Inflammatory macrophage (primary cell): ENCODE measurements around the gene DDIT4L.
"Not testable (repeated sequence)": the region's sequence is repeated elsewhere in the genome, so short reads cannot be mapped to it uniquely, and the experiment has no call there.

Experiments
- DNase-seq, 2 donors: peaks; one replicate each; pipeline ENCODE4 v3.0.0-alpha.2; 2020 to 2022

DDIT4L gene

DNA sequence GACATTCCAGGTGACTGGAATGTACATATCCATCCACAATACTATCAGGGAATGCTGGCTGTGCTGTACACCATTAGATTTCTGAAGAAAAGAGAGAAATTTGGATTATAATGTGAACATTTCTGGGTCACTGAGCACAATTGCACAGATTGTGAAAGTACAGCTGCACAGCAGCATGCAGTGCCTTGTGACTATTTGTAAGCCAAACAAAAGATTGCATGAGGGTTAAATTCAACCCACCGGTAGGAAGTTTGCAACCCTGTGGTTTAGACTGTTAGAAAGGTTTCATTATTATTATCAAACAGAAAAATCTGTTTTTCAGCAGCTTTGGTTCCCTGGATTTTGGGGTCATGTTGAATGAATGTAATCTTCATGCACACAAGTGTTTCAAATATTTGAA lies 24.5 kb downstream of the DDIT4L start:
- peak; percentile 15 to 27 for DNase-seq

DNA sequence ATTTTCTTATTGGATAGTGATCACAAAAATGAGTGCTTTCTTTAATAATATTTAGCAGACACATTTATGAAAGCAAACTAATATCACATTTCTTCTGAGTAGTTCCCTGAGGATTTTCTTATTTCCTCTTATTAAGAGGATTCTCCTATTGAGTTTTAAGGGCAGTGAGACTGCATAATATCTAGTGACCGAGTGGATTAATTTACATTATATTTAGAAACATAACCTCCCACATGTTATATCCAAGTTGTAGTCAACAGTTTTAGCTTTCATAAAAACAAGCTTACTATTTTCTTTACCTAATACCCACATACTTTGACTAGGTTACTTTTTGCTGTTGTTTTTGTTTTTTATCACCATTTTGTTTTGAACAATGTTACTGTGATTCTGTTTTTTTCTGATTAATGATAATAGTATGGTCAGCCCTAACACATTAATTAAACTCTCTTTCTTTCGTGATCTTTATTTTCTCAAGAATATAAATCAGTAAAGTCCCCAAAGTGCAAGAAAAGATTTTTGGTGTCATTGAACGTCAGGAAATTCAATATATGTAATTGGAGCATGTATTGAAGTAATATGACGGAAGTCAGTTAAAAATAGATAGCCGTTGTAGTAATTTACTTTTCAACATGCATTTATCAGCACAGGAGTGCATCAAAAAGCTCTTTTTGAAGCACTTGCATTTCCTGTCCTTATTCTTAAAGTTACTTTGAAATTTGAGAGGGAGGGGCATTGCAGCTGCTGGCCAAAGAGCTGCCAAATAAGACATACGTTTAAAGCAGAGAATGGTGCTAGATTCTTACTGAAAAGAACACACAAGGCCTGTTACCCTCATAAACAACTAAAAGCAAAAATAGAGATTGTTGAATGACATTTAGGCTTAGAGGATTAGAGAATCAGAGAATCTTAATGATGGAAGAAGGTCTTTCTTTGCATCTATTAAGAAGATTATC lies 25.2 kb downstream of the DDIT4L start:
- DNase-seq = no peak

DNA sequence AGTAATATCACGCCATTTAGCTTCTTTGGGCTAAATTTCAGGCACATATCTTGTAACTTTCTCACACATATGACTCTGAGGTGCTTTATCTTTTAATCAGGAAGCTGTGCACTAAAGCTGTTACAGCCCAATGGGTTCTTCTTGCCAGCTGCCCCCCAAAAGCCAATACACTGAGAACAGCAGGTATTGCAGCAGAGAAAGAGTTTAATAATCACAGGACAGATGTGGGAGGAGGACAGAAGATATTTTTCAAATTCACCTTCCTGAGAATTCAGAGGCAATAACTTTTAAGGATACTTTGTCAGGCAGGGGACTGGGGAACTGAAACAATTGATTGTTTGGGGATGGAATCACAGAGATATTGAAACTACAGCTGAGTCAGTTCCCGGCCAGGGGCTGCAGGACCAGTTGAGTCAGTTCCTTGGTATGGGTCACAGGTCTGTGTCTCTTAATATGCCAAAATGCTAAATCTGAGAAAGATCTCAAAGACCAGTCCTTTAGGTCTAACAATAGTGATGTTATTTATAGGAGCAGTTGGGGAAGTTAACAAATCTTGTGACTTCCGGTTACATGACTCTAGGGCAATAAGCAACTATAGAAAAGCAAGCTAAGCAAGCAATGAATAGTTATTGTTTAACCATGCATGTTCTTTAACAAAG lies 28.1 kb downstream of the DDIT4L start:
- DNase-seq = peak; percentile 7 to 12

DNA sequence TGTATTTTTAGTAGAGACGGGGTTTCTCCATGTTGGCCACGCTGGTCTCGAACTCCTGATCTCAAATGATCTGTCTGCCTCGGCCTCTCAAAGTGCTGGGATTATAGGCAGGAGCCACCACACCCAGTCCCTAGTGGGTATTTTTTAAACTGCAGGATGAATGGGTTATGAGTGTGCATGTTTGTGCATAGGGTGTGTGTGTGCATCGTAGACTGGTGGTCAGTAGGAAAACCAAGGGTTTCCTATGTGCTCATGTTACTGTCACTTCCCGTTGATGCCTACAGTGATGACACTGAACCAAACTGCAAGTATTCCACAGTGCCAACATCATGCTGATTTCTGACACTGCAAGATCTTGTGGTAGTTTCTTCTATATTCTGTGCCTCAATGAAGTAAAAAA lies 41.1 kb downstream of the DDIT4L start:
- DNase-seq = no peak

DNA sequence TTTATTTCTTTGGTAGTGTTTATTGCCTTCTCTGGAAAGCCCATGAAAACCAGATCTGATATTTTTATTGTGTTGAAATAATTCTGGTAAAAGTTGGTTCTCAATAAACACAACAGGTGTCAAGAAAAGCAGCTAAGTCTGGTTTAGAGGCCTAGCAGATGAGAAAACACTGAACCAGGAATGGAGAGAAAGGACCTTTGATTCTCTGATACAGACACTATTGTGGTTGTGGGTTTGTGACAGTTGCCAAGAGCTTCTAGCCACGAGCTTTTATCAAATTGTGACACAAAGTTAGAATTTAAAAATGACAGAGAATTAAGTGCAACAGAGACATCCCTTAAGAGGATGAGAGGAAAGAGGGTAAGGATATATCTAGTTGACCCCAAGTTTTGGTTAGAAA lies 42.6 kb downstream of the DDIT4L start:
- DNase-seq = no peak

DNA sequence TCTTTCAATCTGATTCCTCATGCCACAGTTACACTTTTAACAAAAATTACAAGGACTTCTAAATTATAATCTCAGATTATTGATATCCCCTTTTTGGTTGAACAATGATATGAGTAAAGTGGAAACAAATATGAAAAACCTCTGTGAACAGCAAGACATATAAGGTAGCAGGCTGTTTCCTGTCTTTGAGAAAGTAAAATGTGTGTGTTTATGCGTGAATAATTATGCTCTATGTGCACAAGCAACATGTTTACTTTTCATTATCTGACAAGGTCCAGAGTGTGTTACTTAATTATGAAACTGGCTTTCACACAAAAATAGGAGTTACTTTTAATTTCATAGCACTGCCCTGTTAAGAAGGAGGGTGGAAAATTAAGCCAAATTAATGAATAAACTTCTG lies 43.1 kb downstream of the DDIT4L start:
- DNase-seq = no peak

DNA sequence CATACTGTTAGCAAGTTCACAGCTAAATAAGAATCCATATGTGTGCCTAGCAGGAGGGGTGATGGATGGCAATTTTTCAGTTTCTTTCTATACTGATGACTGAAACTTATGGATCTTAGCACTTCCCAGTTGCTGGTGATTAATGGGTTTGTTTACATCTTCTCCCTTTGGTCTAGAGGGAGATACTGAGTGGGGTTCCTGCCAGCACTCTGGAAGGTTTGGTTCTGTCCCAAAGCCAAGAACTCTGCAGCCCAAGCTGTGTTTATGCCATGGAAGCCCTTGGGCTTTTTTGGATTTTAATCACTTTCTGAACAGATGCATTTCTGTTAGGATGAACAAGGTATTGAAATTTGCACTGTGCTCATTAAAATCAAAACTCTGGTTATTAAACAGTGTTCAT lies 43.5 kb downstream of the DDIT4L start:
- DNase-seq = no peak

DNA sequence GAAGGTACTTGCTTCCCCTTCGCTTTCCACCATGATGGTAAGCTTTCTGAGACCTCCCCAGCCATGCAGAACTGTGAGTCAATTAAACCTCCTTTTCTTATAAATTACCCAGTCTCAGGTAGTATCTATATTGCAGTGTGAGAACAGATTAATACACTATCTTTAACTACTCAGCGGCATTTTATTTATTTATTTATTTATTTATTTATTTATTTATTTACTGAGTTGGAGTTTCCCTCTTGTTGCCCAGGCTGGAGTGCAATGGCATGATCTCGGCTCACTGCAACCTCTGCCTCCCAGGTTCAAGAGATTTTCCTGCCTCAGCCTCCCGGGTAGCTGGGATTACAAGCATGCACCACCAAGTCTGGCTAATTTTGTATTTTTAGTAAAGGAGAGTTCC lies 52.9 kb downstream of the DDIT4L start:
- not testable (repeated sequence) for DNase-seq
